WERI-Rb-1 (cell line): Measurements from ENCODE around the gene CHST4.

Source experiments
- DNase-seq: peaks from one replicate; pipeline ENCODE4 v3.0.0-alpha.2; 2020
- H3K27ac ChIP-seq: fragments of 250-450 bp; sonication (Bioruptor Pico); 2 replicates; pipeline ENCODE4 v1.5.1; 2020; ENCODE audit warnings: mild to moderate bottlenecking, moderate library complexity
- H3K27me3 ChIP-seq: fragments of 250-450 bp; sonication (Bioruptor Pico); 2 replicates; pipeline ENCODE4 v1.5.1; 2021; ENCODE audit warnings: mild to moderate bottlenecking, low read depth, moderate library complexity; ENCODE audit not compliant: insufficient read depth, severe bottlenecking
- H3K36me3 ChIP-seq: fragments of 250-450 bp; sonication (Bioruptor Pico); 2 replicates; pipeline ENCODE4 v1.5.1; 2020; ENCODE audit warnings: mild to moderate bottlenecking, moderate library complexity
- H3K4me3 ChIP-seq: 2 replicates; pipeline ENCODE4 v1.5.1; 2011; ENCODE audit warnings: low read depth, mild to moderate bottlenecking, control low read depth, low read length
- H3K9me3 ChIP-seq: fragments of 250-450 bp; sonication (Bioruptor Pico); 2 replicates; pipeline ENCODE4 v1.5.1; 2021; ENCODE audit warnings: mild to moderate bottlenecking, moderate library complexity; ENCODE audit not compliant: severe bottlenecking
- TF ChIP-seq, protein P1 (sequence below): IDR thresholded peaks from 2 replicates; pipeline ENCODE4 v1.5.1; 2011; ENCODE audit warnings: low read depth, mild to moderate bottlenecking, control low read depth, inconsistent platforms, low read length

Gene CHST4

GRCh38 chr16:71565812-71566700 is 39.8 kb downstream of the CHST4 start:
- Histone ChIP-seq H3K36me3 (no peaks in the 10 kb centered on the region), H3K27me3 (no peaks in the 10 kb centered on the region), H3K4me3 (peak overlapping the region; percentile 75), H3K9me3 (peaks cover 13% of the 10 kb centered on the region), H3K27ac (peak overlapping the region; percentile 88; the same call in 1 of the 2 replicates)
- TF ChIP-seq, protein P1, sequence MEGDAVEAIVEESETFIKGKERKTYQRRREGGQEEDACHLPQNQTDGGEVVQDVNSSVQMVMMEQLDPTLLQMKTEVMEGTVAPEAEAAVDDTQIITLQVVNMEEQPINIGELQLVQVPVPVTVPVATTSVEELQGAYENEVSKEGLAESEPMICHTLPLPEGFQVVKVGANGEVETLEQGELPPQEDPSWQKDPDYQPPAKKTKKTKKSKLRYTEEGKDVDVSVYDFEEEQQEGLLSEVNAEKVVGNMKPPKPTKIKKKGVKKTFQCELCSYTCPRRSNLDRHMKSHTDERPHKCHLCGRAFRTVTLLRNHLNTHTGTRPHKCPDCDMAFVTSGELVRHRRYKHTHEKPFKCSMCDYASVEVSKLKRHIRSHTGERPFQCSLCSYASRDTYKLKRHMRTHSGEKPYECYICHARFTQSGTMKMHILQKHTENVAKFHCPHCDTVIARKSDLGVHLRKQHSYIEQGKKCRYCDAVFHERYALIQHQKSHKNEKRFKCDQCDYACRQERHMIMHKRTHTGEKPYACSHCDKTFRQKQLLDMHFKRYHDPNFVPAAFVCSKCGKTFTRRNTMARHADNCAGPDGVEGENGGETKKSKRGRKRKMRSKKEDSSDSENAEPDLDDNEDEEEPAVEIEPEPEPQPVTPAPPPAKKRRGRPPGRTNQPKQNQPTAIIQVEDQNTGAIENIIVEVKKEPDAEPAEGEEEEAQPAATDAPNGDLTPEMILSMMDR = no peak
- no peak for DNase-seq

- no peak for DNase-seq
- Histone ChIP-seq H3K27ac (no peak overlapping the region), H3K36me3 (no peaks in the 10 kb centered on the region), H3K9me3 (no peaks in the 10 kb centered on the region), H3K27me3 (no peaks in the 10 kb centered on the region), H3K4me3 (no peak overlapping the region)
- TF ChIP-seq, protein P1 = no peak
Observed at GRCh38 chr16:71567931-71568330, 41.7 kb downstream of the CHST4 start.

GRCh38 chr16:71568551-71568950 is 42.3 kb downstream of the CHST4 start:
- no peaks in the 10 kb centered on the region for H3K9me3 ChIP-seq
- H3K27ac ChIP-seq = no peak overlapping the region
- TF ChIP-seq, protein P1 = no peak
- no peaks in the 10 kb centered on the region for H3K36me3 ChIP-seq
- H3K4me3 ChIP-seq = no peak overlapping the region
- no peak for DNase-seq
- H3K27me3 ChIP-seq = no peaks in the 10 kb centered on the region

GRCh38 chr16:71569621-71570020 is 43.4 kb downstream of the CHST4 start:
- Histone ChIP-seq H3K27me3 (no peaks in the 10 kb centered on the region), H3K4me3 (no peak overlapping the region), H3K27ac (no peak overlapping the region), H3K36me3 (no peaks in the 10 kb centered on the region), H3K9me3 (no peaks in the 10 kb centered on the region)
- no peak for DNase-seq
- TF ChIP-seq, protein P1 = no peak

- Histone ChIP-seq H3K9me3 (no peaks in the 10 kb centered on the region), H3K4me3 (no peak overlapping the region), H3K27ac (no peak overlapping the region), H3K36me3 (no peaks in the 10 kb centered on the region), H3K27me3 (no peaks in the 10 kb centered on the region)
- TF ChIP-seq, protein P1 = no peak
- no peak for DNase-seq
Observed at GRCh38 chr16:71570144-71570543, 43.9 kb downstream of the CHST4 start.
